ENCODE results near the gene PARD3B.

PARD3B gene

DNA sequence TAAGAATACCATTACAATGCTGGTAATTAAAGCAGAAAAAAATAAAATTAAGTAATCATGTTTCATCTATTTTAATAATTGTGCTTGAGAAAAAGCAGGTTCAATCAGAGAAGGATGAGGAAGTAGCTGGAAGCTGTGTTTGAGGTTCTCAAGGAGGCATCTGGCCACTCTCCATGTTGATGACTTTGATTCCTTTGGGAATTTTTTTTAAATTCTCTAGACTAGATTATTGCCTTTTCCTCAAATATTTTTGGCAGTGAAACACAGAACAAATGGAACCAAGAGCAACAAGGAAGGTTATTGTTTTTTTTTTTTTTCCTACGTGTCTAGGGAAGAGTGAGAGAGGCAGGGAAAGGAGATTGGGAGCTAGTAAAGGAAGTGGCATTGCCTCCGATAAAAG is 1037.1 kb downstream of the PARD3B start:
- no peak for DNase-seq (ENCODE audit: low read depth in 1 of 2, low spot score in 1 of 2)
- Histone ChIP-seq H3K4me3 (replicated peaks; ENCODE audit: insufficient read depth, low read length) (no peak overlapping the region), H3K27me3 (ENCODE audit: insufficient read depth, poor library complexity, severe bottlenecking) (peaks cover 5% of the 10 kb centered on the region), H3K27ac (replicated peaks) (no peak overlapping the region)
- TF ChIP-seq, protein P1, sequence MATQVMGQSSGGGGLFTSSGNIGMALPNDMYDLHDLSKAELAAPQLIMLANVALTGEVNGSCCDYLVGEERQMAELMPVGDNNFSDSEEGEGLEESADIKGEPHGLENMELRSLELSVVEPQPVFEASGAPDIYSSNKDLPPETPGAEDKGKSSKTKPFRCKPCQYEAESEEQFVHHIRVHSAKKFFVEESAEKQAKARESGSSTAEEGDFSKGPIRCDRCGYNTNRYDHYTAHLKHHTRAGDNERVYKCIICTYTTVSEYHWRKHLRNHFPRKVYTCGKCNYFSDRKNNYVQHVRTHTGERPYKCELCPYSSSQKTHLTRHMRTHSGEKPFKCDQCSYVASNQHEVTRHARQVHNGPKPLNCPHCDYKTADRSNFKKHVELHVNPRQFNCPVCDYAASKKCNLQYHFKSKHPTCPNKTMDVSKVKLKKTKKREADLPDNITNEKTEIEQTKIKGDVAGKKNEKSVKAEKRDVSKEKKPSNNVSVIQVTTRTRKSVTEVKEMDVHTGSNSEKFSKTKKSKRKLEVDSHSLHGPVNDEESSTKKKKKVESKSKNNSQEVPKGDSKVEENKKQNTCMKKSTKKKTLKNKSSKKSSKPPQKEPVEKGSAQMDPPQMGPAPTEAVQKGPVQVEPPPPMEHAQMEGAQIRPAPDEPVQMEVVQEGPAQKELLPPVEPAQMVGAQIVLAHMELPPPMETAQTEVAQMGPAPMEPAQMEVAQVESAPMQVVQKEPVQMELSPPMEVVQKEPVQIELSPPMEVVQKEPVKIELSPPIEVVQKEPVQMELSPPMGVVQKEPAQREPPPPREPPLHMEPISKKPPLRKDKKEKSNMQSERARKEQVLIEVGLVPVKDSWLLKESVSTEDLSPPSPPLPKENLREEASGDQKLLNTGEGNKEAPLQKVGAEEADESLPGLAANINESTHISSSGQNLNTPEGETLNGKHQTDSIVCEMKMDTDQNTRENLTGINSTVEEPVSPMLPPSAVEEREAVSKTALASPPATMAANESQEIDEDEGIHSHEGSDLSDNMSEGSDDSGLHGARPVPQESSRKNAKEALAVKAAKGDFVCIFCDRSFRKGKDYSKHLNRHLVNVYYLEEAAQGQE (IDR thresholded peaks at IDR 0.05; ENCODE audit: insufficient replicate concordance, low read depth) = no peak
- TF ChIP-seq, protein P2, sequence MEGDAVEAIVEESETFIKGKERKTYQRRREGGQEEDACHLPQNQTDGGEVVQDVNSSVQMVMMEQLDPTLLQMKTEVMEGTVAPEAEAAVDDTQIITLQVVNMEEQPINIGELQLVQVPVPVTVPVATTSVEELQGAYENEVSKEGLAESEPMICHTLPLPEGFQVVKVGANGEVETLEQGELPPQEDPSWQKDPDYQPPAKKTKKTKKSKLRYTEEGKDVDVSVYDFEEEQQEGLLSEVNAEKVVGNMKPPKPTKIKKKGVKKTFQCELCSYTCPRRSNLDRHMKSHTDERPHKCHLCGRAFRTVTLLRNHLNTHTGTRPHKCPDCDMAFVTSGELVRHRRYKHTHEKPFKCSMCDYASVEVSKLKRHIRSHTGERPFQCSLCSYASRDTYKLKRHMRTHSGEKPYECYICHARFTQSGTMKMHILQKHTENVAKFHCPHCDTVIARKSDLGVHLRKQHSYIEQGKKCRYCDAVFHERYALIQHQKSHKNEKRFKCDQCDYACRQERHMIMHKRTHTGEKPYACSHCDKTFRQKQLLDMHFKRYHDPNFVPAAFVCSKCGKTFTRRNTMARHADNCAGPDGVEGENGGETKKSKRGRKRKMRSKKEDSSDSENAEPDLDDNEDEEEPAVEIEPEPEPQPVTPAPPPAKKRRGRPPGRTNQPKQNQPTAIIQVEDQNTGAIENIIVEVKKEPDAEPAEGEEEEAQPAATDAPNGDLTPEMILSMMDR (IDR thresholded peaks at IDR 0.05; ENCODE audit: insufficient read depth, low read length) = no peak
- TF ChIP-seq GABPA (IDR thresholded peaks at IDR 0.05; ENCODE audit: low read depth) = no peak
- TF ChIP-seq POLR2AphosphoS5 (IDR thresholded peaks at IDR 0.05; ENCODE audit: low read depth) = no peak
- TF ChIP-seq SPI1 (IDR thresholded peaks at IDR 0.05; ENCODE audit: borderline replicate concordance, low read depth) = no peak

DNA sequence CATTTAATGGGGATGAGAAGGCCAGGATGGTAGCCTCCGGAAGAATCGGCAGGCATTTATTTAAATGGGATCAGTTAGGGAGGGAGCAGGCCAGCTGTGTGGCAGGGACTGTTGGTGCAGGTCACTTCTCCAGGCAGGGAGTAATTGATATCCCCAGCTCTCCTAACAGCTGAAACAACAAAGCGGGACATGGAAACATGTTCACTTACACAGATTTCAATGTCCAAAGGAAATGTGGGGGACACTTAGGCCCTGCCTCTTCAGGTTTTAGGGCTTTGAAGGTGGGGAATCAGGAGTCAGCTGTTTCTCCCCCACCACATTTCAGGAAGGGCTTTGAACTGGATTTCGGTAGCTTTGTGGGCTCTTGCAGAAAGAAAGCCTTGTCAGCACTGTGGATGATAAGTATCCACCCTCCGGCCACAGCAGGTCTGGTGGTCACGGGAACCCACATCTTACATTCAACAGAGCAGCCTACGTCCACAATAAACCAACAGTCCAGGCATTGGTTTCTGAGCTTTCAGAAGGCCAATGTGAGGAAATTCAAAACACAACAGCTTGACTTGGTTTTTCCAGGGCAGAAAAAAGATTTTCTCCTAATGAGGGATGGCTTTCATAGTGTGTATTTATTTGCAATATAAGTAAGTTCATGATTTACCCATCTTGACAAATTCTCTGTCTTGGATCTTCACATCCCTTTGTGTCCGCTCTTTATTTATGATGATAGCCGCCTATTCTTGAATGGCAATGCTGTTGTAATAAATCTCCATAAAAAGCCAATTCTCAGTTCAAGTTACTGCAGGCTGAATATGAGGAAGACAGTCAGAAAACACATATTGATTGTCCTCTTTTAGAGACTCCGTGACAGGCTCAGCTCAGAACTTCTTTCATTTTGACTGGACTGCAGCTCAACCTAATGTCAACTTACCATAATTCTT is 1040.4 kb downstream of the PARD3B start:
- Histone ChIP-seq H3K27ac (replicated peaks) (no peak overlapping the region), H3K27me3 (ENCODE audit: insufficient read depth, poor library complexity, severe bottlenecking) (peaks cover under 1% of the 10 kb centered on the region), H3K4me3 (replicated peaks; ENCODE audit: insufficient read depth, low read length) (no peak overlapping the region)
- TF ChIP-seq GABPA (IDR thresholded peaks at IDR 0.05; ENCODE audit: low read depth) = no peak
- no peak for TF ChIP-seq SPI1 (IDR thresholded peaks at IDR 0.05; ENCODE audit: borderline replicate concordance, low read depth)
- TF ChIP-seq, protein P1 (IDR thresholded peaks at IDR 0.05; ENCODE audit: insufficient replicate concordance, low read depth) = no peak
- no peak for DNase-seq (ENCODE audit: low read depth in 1 of 2, low spot score in 1 of 2)

DNA sequence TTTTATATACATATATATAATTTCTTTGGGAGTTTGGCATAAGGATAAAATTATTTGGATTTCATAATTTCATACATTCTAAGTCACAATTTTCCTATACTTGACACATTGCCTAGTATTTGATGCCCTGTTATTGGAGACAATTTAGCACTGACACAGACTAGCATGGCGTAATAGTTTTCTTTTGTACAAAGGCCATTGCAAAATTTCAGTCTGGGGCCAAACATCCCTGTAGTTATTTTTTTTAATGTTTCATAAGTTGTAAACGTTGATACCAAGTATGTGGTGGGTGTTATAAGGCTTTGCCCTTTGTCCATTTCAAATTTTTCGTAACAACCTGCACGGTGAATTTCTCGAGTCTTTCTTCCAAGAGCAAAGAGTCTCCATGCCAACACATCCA is 1041.4 kb downstream of the PARD3B start:
- no peak overlapping the region for H3K4me3 ChIP-seq (replicated peaks; ENCODE audit: insufficient read depth, low read length)
- TF ChIP-seq, protein P2 (IDR thresholded peaks at IDR 0.05; ENCODE audit: insufficient read depth, low read length) = no peak
- TF ChIP-seq, protein P1 (IDR thresholded peaks at IDR 0.05; ENCODE audit: insufficient replicate concordance, low read depth) = no peak
- no peak for TF ChIP-seq SPI1 (IDR thresholded peaks at IDR 0.05; ENCODE audit: borderline replicate concordance, low read depth)
- no peak for TF ChIP-seq GABPA (IDR thresholded peaks at IDR 0.05; ENCODE audit: low read depth)
- no peak for TF ChIP-seq POLR2AphosphoS5 (IDR thresholded peaks at IDR 0.05; ENCODE audit: low read depth)
- no peak overlapping the region for H3K27ac ChIP-seq (replicated peaks)
- H3K27me3 ChIP-seq (ENCODE audit: insufficient read depth, poor library complexity, severe bottlenecking) = no peaks in the 10 kb centered on the region
- no peak for DNase-seq (ENCODE audit: low read depth in 1 of 2, low spot score in 1 of 2)
